LNCAP (cell line): Measurements from ENCODE around the gene PHC2.

ENCODE experiments used
- CTCF ChIP-seq: fragments of 450-650 bp; IDR thresholded peaks from 2 replicates; pipeline ENCODE4 v1.5.1; 2017; ENCODE audit warnings: mild to moderate bottlenecking

The PHC2 gene

GRCh38 chr1:33322870-33323585 lies 107.9 kb downstream of the PHC2 start:
- no peak for TF ChIP-seq CTCF

GRCh38 chr1:33322109-33322508 lies 108.8 kb downstream of the PHC2 start:
- no peak for TF ChIP-seq CTCF

DNA sequence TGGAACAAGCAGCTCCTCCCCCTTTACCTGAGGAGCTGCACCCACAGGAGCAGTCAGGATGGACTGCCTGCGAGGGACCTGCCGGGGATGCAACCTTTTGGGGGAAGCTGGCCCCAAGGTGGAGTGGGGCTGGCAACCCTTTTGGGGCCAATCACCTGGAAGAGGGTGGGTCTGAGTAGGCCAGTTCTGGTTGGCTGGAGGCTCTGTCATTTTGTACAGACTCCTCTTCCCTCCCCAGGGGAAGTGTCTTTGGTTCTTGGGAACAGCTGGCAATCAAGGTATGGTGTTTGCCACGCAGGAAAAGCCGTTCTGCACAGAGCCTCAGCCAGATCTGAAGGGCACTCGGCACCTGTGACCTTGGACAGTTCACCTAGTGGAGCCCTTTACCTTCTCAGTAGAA lies 109.7 kb downstream of the PHC2 start:
- TF ChIP-seq CTCF: no peak

DNA sequence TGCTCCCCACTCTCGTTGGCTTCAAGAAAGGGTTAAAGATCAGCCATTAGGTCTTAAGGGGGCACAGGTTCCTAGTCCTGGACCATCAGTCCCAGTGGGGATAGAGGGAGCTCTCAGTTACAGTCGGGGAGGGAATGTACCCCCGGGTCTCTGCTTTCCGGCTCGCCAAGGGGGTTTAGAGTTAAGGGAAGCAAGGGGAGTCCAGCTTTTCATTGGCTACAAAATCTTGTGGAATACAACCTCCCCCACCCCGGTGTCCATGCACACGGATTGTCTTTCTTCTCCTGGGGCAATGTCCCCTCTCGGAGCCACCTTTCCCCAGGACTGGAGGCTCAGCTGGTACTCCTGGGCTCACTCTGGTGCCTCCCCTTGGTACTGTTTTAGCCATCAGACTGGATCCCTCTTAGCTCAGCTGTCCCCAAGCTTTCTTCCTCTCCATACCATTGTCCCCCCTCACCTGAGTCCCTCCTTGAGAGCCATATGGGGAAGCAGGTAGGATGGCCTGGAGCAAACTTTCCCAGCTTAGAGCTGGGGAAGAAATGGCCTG lies 110.2 kb downstream of the PHC2 start, which contains the start of gene A3GALT2:
A3GALT2 (minus strand) TSS at position 480 of the 547 bp plus-strand sequence; CDS start at position 480, 0 bp downstream.
- TF ChIP-seq CTCF: no peak

- no peak for TF ChIP-seq CTCF
Observed at GRCh38 chr1:33319949-33320618, 110.8 kb downstream of the PHC2 start.

DNA sequence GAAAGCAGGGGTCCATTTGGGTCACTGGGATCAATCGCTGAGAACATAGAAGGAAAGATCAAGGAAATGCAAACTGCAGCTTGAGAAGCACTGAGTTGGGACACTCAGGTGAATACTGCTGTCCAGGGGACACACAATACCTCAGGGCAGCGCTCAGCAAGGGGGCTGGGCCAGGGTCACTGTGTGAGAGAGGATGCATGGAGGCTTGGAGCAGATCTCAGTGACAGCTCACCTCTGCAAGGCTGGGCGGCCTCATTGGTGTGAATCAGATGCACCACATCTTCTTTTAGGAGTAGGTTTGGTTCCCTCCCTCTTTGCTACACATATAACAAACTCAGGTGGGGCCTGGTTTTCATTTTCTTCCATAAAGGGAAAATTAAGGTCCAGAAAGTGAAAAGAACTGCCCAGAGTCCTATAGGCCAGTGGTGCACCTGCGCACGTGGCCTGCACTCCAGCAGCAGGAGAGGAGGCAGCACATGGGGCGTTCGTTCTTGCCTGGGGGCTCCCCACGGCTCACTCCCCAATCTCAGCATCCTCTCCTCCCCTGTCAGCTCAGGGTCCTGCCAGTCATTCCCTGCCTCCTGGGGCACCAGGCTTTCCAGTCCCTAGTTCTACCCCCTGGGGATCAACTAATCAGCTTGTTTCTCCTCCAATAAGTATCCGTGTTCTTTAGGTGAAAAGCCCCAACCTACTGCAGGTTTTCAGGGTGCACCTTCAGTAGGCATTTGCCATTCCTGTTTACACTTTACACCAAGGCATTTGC lies 111.5 kb downstream of the PHC2 start:
- no peak for TF ChIP-seq CTCF

- no peak for TF ChIP-seq CTCF
Observed at GRCh38 chr1:33317946-33318345, 112.9 kb downstream of the PHC2 start.
